GM15510 (cell line): ENCODE data around the gene OPTC.

ENCODE experiments used
- POLR2A ChIP-seq: IDR thresholded peaks from 3 replicates; pipeline ENCODE4 v1.6.1; 2011; ENCODE audit warnings: borderline replicate concordance; ENCODE audit not compliant: insufficient read length; ENCODE audit errors: extremely low read depth

OPTC gene

DNA sequence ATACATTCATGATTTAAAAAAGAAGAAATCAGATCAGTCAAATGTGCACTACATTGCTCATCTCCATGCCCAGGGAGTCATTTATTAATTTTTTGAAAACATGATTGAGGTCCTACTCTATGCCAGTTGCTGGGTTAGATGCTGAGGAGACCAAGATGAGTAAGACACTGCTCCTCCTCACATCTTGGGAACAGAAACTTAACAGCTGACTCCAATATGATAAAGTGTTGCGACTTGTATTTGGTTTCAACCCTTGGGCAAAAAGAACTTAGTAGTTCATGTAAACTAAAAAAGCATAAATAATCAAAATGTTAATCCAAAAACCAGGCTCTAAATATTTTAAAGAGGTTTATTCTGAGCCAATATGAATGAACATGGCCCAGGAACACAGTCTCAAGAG is 56.9 kb downstream of the OPTC start:
- no peak for TF ChIP-seq POLR2A

DNA sequence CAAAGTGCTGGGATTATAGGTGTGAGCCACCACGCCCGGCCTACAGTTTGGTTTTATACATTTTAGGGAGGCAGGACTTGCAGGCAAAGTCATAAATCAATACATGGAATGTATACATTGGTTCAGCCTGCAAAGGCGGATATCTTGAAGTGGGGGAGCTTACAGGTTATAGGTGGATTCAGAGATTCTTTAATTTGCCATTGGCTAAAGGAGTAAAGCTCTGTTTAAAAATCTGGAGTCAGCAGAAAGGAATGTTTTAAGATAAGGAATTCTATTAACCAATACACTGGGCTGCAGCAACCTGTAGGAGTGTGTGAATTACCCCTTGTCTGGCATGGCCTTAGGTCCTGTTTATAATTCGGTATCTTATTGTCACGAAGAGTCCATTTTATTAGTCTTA is 57.6 kb downstream of the OPTC start:
- TF ChIP-seq POLR2A: no peak

DNA sequence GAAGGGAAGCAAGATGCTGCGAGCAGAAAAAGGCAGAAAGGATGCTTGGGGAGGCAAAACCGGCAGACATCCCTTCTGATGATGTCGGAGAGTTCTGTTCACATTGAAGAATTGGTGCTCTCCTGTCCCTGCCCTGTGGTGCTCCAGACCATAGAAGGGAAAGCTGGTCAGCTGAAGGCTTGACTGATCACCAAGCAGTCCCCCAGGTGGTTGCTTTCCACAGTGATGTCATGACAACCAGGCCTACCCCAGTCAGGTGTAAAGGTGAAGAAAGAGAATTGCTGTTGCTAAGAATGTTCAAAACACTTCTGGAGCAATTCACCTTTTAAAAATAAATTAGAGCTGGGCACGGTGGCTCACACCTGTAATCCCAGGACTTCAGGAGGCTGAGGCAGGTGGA is 59.5 kb downstream of the OPTC start:
- TF ChIP-seq POLR2A: no peak

DNA sequence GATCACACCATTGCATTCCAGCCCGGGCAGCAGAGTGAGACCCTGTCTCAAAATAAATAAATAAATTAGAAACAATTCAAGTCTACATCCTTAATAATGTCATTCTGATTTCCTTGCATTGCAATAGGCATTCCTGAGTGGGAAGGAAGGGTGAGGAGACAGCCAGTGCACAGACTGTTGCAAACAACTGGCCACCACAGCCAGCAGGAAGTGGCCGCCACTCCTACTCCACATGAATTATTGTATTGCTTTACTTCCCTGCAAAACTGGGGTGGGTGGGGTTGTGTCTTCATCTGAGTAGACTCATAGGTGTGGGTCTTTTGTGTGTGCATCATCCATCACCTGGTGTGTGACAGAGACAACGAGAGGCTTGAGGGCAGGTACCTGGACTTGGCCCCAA is 60.1 kb downstream of the OPTC start:
- no peak for TF ChIP-seq POLR2A

DNA sequence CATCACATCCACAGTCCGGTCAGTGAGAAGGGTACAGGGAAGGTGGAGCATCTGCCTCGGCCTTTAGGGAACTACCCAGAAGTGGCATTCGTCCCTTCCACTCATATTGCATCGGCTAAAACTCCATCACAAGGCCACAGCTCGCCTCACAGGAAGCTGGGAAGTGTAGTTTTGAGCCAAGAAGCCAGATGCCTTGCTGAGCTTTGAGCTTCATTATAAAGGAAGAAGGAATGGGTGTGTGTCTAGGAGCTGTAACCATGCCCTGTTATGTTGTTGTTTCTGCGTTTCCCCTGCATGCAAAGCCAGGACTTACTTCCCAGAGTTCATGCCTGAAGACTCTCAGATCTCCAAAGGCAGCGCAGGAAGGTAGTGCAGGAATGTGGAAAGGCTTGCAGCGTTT is 61.1 kb downstream of the OPTC start:
- no peak for TF ChIP-seq POLR2A

DNA sequence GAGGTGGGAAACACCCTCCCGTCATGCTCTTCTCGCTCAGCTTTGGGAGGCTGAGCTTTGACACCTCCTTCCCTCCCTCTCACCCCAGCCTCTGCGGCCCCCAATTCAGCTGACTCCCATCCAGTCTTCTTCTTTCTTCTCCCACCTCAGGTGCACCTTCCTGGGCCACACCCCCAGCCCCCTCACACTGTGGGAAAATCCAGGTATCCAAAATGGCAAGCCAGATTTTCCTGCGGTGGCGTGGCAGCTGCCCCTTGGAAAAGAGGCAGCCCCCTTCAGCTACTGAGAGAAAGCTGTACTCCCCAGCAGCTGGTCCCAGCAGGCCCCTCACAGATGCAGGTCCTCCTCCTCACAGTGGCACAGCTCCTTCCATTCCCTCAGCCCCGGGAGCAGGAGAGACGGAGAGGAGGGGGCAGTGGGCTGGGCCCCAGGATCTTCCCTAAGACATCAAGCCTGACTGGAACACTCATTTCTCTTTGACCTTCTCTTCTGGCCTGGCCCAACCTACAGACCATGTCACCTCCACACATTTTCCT is 61.6 kb downstream of the OPTC start:
- TF ChIP-seq POLR2A: no peak

DNA sequence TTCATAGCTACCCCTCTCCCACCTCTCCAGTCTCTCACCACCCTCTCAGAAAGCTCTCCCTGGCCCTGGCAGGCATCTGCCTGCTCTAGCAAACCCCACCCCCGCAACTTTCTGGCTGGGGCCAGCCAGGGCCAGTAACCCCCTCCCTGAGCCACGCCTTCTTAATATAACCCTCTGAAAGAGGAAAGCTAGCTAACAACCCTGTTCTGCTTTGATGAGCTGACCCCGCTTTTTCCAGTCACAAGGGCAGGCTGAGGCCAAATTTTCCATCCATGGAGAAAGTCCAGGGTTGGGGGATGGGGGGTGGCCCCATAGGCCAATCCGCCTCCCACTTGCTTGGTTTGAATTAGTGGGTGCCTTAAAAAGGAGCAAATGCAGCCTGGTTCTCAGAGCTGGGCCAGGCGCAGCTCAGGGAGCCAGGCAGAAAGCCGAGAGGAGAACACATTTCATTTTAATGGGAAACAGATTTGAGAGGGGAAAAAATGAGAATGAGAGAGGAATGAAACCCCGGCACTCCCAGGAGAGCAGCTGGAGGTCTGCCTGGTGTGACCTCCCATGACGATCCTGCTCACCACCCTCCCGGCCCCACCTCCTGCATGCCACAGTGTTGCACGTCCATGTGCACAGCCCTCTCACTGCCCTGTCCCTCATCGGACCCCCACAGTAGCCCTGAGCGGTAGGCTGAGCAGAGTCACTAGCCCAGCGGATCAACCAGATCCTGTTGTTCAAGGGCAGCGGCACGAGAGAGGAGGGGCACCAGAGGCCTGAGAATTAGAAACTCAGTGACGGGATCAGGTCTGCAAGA is 62.3 kb downstream of the OPTC start:
- TF ChIP-seq POLR2A: no peak

DNA sequence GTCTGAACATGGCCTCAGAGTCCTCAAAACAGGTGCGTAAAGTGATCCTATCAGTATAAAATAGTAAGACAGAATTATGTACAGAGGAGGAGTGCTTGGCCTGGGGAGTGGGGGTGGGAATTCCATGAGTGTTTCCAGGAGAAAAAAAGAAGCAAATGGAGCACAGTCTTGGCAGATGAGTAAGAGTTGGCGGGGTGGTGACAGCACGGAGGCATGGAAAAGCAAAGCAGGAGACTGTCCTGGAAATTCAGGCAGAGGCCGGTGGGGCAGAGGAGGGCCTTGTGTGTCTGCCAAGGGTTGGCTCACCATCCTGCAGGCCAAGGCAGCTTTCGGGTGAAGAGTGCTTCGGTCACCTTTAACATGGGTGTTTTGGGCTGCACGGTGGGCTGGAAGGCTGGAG is 63.4 kb downstream of the OPTC start:
- no peak for TF ChIP-seq POLR2A

DNA sequence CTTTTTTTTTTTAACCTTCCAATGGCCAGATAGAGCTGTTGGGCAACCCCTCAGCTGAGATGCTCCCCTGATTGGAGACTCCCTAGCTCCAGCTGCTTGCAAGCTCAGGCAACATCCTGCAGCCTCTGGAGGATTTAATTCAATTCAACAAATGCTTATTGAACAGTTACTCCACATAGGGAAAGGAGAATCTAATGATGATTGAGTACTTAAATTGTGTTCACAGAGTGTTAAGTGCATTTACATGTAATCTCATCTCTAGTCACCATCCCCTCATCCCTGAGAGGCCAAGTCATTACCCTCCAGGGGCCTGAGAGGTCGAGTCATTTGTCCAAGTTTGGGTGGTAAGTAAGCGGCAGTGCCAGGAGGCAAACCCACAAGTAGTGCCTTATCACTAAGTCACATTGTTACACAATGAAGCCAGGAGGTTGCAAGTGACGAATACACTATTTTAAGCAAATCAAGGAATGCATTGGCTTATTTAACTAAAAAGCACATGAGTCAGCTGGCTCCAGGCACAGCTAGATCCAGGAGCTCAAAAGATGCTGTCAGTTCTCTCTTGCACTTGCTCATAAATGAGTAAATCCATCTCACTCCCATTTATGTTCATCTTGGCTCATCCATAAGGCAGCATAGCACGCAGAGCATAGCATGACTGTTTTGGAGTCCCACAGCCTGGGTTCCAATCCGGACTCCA is 64.3 kb downstream of the OPTC start:
- TF ChIP-seq POLR2A: no peak
